A549 (cell line): ENCODE results near the gene F2RL1. TPM values are rescaled to one million over a fixed set of nuclear protein-coding genes. Genes with fewer than 3 reads are reported as not detected.
A peak's percentile ranks its signal among the peaks of the same experiment; 100 is the strongest.

Source experiments
- ATAC-seq, 2 experiments: fragments of 200-7000 bp in 1 of 2; fragments of >200 bp in 1 of 2; cut with Nextera tagmentation in 1 of 2; cut with Tn5 transposase in 1 of 2; 3 replicates each; pipeline versions ENCODE4 v1.8.0 to v1.9.1; 2018 to 2020; ENCODE audit warnings: mild to moderate bottlenecking in 1 of 2, moderate library complexity in 1 of 2
- CTCF ChIA-PET: fragments of 300-600 bp; sonication (Branson Sonifier 250); formaldehyde crosslinking; extraction: SDS; loops from one replicate; lab custom pipeline; 2021; ENCODE audit warnings: antibody characterized with exemption, inconsistent platforms; lab: Yijun Ruan, JAX
- POLR2A ChIA-PET: fragments of 350-600 bp; formaldehyde crosslinking; extraction: SDS; loops from one replicate; lab custom pipeline; 2021; ENCODE audit warnings: antibody characterized with exemption, inconsistent platforms; lab: Yijun Ruan, JAX
- DNase-seq, 2 experiments: peaks; one replicate each; pipeline versions ENCODE4 v3.0.0 to v3.0.0-alpha.2; 2011 to 2016; ENCODE audit warnings: low read depth in 1 of 2, low spot score in 1 of 2
- FAIRE-seq: peaks from 2 replicates; lab custom pipeline; 2011; peaks lifted over from hg19 to GRCh38; lab: Jason Lieb, UNC
- H3K27ac ChIP-seq, 2 experiments: fragments of >200 bp; sonication (Bioruptor Twin); formaldehyde crosslinking; 3 replicates each; pipeline ENCODE4 v1.5.1; 2016 to 2017
- H3K4me1 ChIP-seq: fragments of >200 bp; sonication (Bioruptor Twin); formaldehyde crosslinking; 3 replicates; pipeline ENCODE4 v1.6.1; 2016
- H3K4me2 ChIP-seq: fragments of >200 bp; sonication (Bioruptor Twin); formaldehyde crosslinking; 3 replicates; pipeline ENCODE4 v1.6.1; 2016
- H3K4me3 ChIP-seq: fragments of >200 bp; sonication (Bioruptor Twin); formaldehyde crosslinking; 3 replicates; pipeline ENCODE4 v1.5.1; 2016
- H3K9me3 ChIP-seq: fragments of >200 bp; sonication (Bioruptor Twin); formaldehyde crosslinking; 3 replicates; pipeline ENCODE4 v1.6.1; 2016
- CBX8 ChIP-seq: fragments of 200-600 bp; sonication (generic); IDR thresholded peaks from 2 replicates; pipeline ENCODE4 v1.6.1; 2016
- CHD4 ChIP-seq: fragments of 200-600 bp; sonication (generic); IDR thresholded peaks from 2 replicates; pipeline ENCODE4 v1.6.1; 2016; ENCODE audit warnings: antibody characterized with exemption, mild to moderate bottlenecking, borderline replicate concordance
- EP300 ChIP-seq, 2 experiments: fragments of >200 bp; sonication (Bioruptor Twin); formaldehyde crosslinking; IDR thresholded peaks; 2 replicates in 1 of 2; 3 replicates in 1 of 2; pipeline ENCODE4 v1.6.1; 2016 to 2017
- FOSL2 ChIP-seq, 2 experiments: fragments of 450-650 bp in 1 of 2; fragments of >200 bp in 1 of 2; sonication (Bioruptor Twin) in 1 of 2; formaldehyde crosslinking; IDR thresholded peaks; 2 replicates each; pipeline versions ENCODE4 v1.5.0 to v1.6.1; 2016 to 2020; ENCODE audit warnings: mild to moderate bottlenecking in 1 of 2, moderate library complexity in 1 of 2
- FOXS1 ChIP-seq: fragments of 250-450 bp; sonication (Bioruptor Pico); IDR thresholded peaks from 2 replicates; pipeline ENCODE4 v1.5.0; 2020; ENCODE audit warnings: mild to moderate bottlenecking, moderate library complexity
- GATA3 ChIP-seq: IDR thresholded peaks from 2 replicates; pipeline ENCODE4 v1.6.1; 2012; ENCODE audit warnings: borderline replicate concordance
- HOXB13 ChIP-seq: fragments of 250-450 bp; sonication (Bioruptor Pico); IDR thresholded peaks from 2 replicates; pipeline ENCODE4 v1.5.0; 2020; ENCODE audit warnings: low read depth, mild to moderate bottlenecking, moderate library complexity
- HOXB5 ChIP-seq: fragments of 250-450 bp; sonication (Bioruptor Pico); IDR thresholded peaks from 2 replicates; pipeline ENCODE4 v1.5.0; 2020; ENCODE audit warnings: mild to moderate bottlenecking, moderate library complexity
- JUN ChIP-seq, 2 experiments: fragments of >200 bp; sonication (Bioruptor Twin); formaldehyde crosslinking; IDR thresholded peaks; 2 replicates in 1 of 2; 3 replicates in 1 of 2; pipeline ENCODE4 v1.6.1; 2016 to 2017
- MAZ ChIP-seq: fragments of 150-350 bp; IDR thresholded peaks from 2 replicates; pipeline ENCODE4 v1.6.1; 2014; ENCODE audit warnings: antibody characterized with exemption, low read depth, low read length, borderline replicate concordance
- NFE2L2 ChIP-seq: fragments of 150-350 bp; conservative IDR thresholded peaks from 2 replicates; pipeline ENCODE4 v1.6.1; 2014; ENCODE audit warnings: low read length
- POLR2AphosphoS2 ChIP-seq: conservative IDR thresholded peaks from 2 replicates; pipeline ENCODE4 v1.6.1; 2012; ENCODE audit warnings: low read length, improper control_type of control experiment, inconsistent platforms
- RCOR1 ChIP-seq: fragments of 150-350 bp; IDR thresholded peaks from 2 replicates; pipeline ENCODE4 v1.6.1; 2014; ENCODE audit warnings: antibody characterized with exemption, low read length, low read depth
- REST ChIP-seq: fragments of 200-600 bp; sonication (generic); IDR thresholded peaks from 2 replicates; pipeline ENCODE4 v1.6.1; 2016; ENCODE audit warnings: antibody characterized with exemption, mild to moderate bottlenecking, moderate library complexity
- SMC3 ChIP-seq: fragments of >200 bp; sonication (Bioruptor Twin); formaldehyde crosslinking; IDR thresholded peaks from 3 replicates; pipeline ENCODE4 v1.6.1; 2018; ENCODE audit warnings: inconsistent platforms
- TP53 ChIP-seq: fragments of 250-450 bp; sonication (Bioruptor Pico); IDR thresholded peaks from 2 replicates; pipeline ENCODE4 v1.5.0; 2021; ENCODE audit warnings: mild to moderate bottlenecking, moderate library complexity
- USF2 ChIP-seq: fragments of 450-650 bp; IDR thresholded peaks from 2 replicates; pipeline ENCODE4 v1.6.1; 2014; ENCODE audit warnings: antibody characterized with exemption
- ZC3H11A ChIP-seq: fragments of 450-650 bp; IDR thresholded peaks from 2 replicates; pipeline ENCODE4 v1.6.1; 2014; ENCODE audit warnings: antibody characterized with exemption, mild to moderate bottlenecking
- WGBS: methylation state at CpG from one replicate; pipeline ENCODE4 v1.1.6; 2017; ENCODE audit errors: missing lambda C conversion rate; 5-methylcytosine and 5-hydroxymethylcytosine counted together
- polyA plus RNA-seq, 4 experiments: library from polyadenylated mRNA; depleted of rRNA in 3 of 4; stranded (reverse); fragments of >200 nt; fragmentation: RNase III in 1 of 4; extraction: RNeasy Plus Mini Kit Qiagen cat#74134 plus additional on column Dnase treatment in 1 of 4; gene quantifications; 2 replicates in 3 of 4; 3 replicates in 1 of 4; pipeline ENCODE4 v1.2.3, GENCODE V29; 2011 to 2017
- TF ChIP-seq, protein P1 (sequence below): fragments of >200 bp; sonication (Bioruptor Twin); formaldehyde crosslinking; IDR thresholded peaks from 2 replicates; pipeline ENCODE4 v1.6.1; 2016

Gene F2RL1
- polyA plus RNA-seq, 2 of the 4 experiments (the other 2 are of a cell fraction): 88.7 to 226 TPM

DNA sequence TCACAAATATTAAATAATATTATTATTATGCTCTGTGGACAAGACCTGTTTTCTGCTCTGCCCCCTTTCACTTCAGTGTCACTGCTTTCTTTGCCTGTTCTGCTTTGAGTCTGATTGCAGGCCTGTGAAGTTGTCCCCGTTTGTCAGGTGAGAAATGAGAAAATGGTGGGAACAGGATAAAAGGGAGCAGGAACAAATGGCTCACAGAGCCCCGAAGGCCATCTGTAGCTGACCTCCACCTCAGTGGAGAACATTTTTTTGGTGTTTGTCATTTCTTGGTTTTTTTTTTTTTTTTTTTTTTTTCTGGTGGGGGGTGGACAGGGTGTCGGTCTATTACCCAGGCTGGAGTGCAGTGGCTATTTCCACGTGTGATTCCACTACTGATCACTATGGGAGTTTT is 17.8 kb downstream of the F2RL1 start:
- H3K27ac ChIP-seq: peak overlapping the region; percentile 22 to 51; a peak in 4 of 6 replicates
- peaks cover 34% of the 10 kb centered on the region for H3K4me1 ChIP-seq
- FAIRE-seq: no peak
- no peak overlapping the region for H3K4me3 ChIP-seq
- no peak for DNase-seq
- H3K4me2 ChIP-seq: peak overlapping the region; percentile 31
- H3K9me3 ChIP-seq: no peaks in the 10 kb centered on the region
- TF ChIP-seq ZC3H11A (no peak), POLR2AphosphoS2 (peak; percentile 82; the same call in 1 of the 2 replicates)
- WGBS: 52% methylated on average over 4 of the region's 4 CpGs
- no peak for ATAC-seq
- ChIA-PET CTCF (interaction anchor here (0.6 to 1.8 kb wide), 5 partner anchors 10 to 241 kb away, joined by 3 to 5 read pairs (median 4); no protein-coding TSS in a partner anchor), POLR2A (interaction anchor here (0.6 kb wide), 1 partner anchor 194 kb away, joined by 3 read pairs; the partner anchor contains the start of gene AGGF1)

GRCh38 chr5:76838481-76839261 is 19.8 kb downstream of the F2RL1 start:
- DNase-seq (peak in 1 of 2 experiments; percentile 51), ATAC-seq (peak; percentile 26 to 28; a peak in 5 of 6 replicates), FAIRE-seq (no peak)
- CTCF ChIA-PET: interaction anchor here (0.6 to 1.8 kb wide), 3 partner anchors 16 to 453 kb away, joined by 3 to 4 read pairs (median 4); no protein-coding TSS in a partner anchor
- peak overlapping the region; percentile 68 for H3K4me2 ChIP-seq
- peak overlapping the region; percentile 45 to 77; a peak in 5 of 6 replicates for H3K27ac ChIP-seq
- H3K4me3 ChIP-seq: no peak overlapping the region
- no peak; the same call in 1 of the 2 replicates for TF ChIP-seq POLR2AphosphoS2
- TF ChIP-seq HOXB13 (CRISPR knock-in tag): no peak
- no peak for TF ChIP-seq HOXB5 (CRISPR knock-in tag)
- TF ChIP-seq, protein P1, sequence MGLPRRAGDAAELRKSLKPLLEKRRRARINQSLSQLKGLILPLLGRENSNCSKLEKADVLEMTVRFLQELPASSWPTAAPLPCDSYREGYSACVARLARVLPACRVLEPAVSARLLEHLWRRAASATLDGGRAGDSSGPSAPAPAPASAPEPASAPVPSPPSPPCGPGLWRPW: no peak
- TF ChIP-seq CBX8: no peak
- TF ChIP-seq FOXS1: no peak
- TF ChIP-seq USF2: no peak
- no peak for TF ChIP-seq REST
- TF ChIP-seq JUN (IDR thresholded peaks at IDR 0.05): 0 out of 5 replicates have a peak, but pooled peaks of 1 of the 2 experiments have one; percentile 14
- TF ChIP-seq FOSL2 (IDR thresholded peaks at IDR 0.05): no peak
- TF ChIP-seq FOSL2 (CRISPR knock-in tag; IDR thresholded peaks at IDR 0.05): peak; percentile 48
- TF ChIP-seq SMC3: 0 out of 3 replicates have a peak, but pooled peaks have one; percentile 4
- TF ChIP-seq NFE2L2: no peak
- TF ChIP-seq MAZ: no peak
- TF ChIP-seq GATA3: no peak
- TF ChIP-seq TP53 (CRISPR knock-in tag): no peak
- TF ChIP-seq EP300 (IDR thresholded peaks at IDR 0.05): no peak
- TF ChIP-seq RCOR1: no peak
- TF ChIP-seq CHD4: no peak
- TF ChIP-seq, all 56 proteins: peak for 3
- Histone ChIP-seq H3K9me3 (no peaks in the 10 kb centered on the region), H3K4me1 (peaks cover 34% of the 10 kb centered on the region)
- POLR2A ChIA-PET: interaction anchor here (0.7 to 1.0 kb wide), 2 partner anchors 32 to 33 kb away, joined by 3 read pairs; no protein-coding TSS in a partner anchor
- WGBS: 19% methylated on average over 7 of the region's 7 CpGs
